ENCODE results near the gene ABHD12B. TPM values are rescaled to one million over a fixed set of nuclear protein-coding genes. Genes with fewer than 3 reads are reported as not detected.

ABHD12B gene
- total RNA-seq, 1 donor from 2014 or later = not detected

DNA sequence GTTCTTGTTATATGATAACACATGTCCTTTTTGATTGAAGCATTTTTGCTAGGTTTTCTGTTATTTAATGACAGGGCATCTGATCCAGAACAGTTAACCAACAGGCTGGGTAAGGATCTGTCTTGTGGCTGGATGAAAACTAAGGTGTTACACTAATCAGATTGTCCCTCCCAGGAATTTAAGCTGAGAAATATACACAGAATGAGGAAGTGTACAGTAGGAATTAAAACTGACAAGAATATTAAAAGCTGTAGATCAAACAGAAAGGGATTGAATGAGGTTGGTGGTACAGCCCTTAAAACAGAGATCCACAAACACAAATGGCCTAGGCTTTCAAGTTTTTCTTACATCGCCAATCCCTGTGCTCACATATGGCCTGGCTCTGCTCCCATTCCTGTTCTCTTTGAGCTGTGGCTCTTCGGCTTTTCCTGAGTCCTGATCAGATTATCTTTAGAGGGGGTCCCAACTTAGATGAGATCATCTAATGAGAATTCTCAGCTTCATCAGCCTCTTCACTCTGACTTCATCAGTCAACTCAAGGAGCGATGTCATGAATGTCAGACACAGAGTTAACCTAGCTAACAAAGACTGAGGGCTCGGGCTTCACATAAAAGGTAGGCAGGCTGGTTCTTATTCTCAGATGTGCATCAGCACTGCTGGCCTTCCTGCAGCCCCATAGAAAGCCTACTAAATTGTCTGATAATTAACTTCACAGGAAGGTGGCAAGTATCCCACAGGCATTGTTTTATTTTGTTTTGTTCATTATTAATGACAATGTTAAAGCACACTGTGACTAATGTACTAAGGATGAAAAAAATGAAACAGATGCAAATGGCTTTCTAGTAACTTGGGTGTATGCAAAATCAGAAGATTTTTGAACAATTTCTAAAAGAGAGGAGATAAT lies 61.0 kb downstream of the ABHD12B start:
- Histone ChIP-seq H3K36me3 (no peaks in the 10 kb centered on the region), H3K4me3 (no peak overlapping the region), H3K27me3 (ENCODE audit: low read depth) (no peaks in the 10 kb centered on the region), H3K27ac (replicated peaks) (no peak overlapping the region), H3K9me3 (replicated peaks) (no peaks in the 10 kb centered on the region), H3K4me1 (no peaks in the 10 kb centered on the region)
- TF ChIP-seq, protein P1, sequence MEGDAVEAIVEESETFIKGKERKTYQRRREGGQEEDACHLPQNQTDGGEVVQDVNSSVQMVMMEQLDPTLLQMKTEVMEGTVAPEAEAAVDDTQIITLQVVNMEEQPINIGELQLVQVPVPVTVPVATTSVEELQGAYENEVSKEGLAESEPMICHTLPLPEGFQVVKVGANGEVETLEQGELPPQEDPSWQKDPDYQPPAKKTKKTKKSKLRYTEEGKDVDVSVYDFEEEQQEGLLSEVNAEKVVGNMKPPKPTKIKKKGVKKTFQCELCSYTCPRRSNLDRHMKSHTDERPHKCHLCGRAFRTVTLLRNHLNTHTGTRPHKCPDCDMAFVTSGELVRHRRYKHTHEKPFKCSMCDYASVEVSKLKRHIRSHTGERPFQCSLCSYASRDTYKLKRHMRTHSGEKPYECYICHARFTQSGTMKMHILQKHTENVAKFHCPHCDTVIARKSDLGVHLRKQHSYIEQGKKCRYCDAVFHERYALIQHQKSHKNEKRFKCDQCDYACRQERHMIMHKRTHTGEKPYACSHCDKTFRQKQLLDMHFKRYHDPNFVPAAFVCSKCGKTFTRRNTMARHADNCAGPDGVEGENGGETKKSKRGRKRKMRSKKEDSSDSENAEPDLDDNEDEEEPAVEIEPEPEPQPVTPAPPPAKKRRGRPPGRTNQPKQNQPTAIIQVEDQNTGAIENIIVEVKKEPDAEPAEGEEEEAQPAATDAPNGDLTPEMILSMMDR (IDR thresholded peaks at IDR 0.05; ENCODE audit: borderline replicate concordance) = no peak
- intact Hi-C loops (cut with micrococcal nuclease) = no loop called here
- no peak for DNase-seq

GRCh38 chr14:50935126-50936015 lies 63.5 kb downstream of the ABHD12B start:
- H3K36me3 ChIP-seq = no peaks in the 10 kb centered on the region
- no peak for DNase-seq

DNA sequence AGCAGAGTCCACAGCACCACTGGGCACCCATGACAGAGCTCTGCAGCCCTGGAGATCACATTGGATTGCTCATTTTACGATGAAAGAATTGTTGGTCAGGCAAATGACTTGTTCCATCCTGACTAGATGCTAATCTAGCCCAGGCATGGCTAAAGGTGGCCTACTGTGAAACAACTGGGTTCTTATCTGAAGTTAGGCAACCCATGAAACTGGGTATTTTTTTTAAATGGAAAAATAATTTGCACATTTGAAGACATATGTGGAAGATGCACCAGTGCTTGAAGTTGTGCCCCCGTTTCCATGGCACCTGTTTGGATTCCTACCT lies 64.1 kb downstream of the ABHD12B start:
- TF ChIP-seq, protein P1 (IDR thresholded peaks at IDR 0.05; ENCODE audit: borderline replicate concordance) = no peak
- Histone ChIP-seq H3K4me1 (no peaks in the 10 kb centered on the region), H3K9me3 (replicated peaks) (no peaks in the 10 kb centered on the region), H3K27me3 (ENCODE audit: low read depth) (no peaks in the 10 kb centered on the region), H3K27ac (replicated peaks) (no peak overlapping the region), H3K4me3 (no peak overlapping the region), H3K36me3 (no peaks in the 10 kb centered on the region)
- intact Hi-C loops (cut with micrococcal nuclease) = no loop called here
- DNase-seq = no peak

More at GRCh38 chr14:50935126-50936015, 63.5 kb downstream of the ABHD12B start:
- TF ChIP-seq, protein P1 (IDR thresholded peaks at IDR 0.05; ENCODE audit: borderline replicate concordance) = no peak
- H3K27me3 ChIP-seq (ENCODE audit: low read depth) = no peaks in the 10 kb centered on the region
- H3K4me1 ChIP-seq = no peaks in the 10 kb centered on the region
- intact Hi-C loops (cut with micrococcal nuclease) = no loop called here
- H3K4me3 ChIP-seq = no peak overlapping the region
- no peaks in the 10 kb centered on the region for H3K9me3 ChIP-seq (replicated peaks)
- no peak overlapping the region for H3K27ac ChIP-seq (replicated peaks)

DNA sequence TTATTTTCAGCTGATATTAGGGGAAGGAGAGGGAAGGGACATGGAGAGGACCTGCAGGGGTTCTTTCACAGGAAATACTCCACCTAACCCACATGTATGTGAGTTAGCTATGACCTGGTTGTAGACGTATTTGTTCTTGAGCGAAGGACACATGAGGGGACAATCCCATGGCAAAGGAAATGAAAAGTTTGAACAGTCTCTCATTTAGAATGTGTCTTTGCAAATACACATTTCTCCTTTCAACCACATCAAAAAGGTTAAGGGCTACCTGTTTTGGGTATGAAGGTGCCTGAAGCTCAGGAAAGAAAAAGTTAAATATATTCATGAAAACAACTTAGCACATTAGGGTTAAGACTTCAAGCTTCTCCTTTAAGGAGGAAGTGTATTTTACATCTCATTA lies 65.0 kb downstream of the ABHD12B start:
- Histone ChIP-seq H3K27ac (replicated peaks) (no peak overlapping the region), H3K27me3 (ENCODE audit: low read depth) (no peaks in the 10 kb centered on the region), H3K4me1 (no peaks in the 10 kb centered on the region), H3K9me3 (replicated peaks) (no peaks in the 10 kb centered on the region), H3K4me3 (no peak overlapping the region), H3K36me3 (no peaks in the 10 kb centered on the region)
- TF ChIP-seq, protein P1 (IDR thresholded peaks at IDR 0.05; ENCODE audit: borderline replicate concordance) = no peak
- DNase-seq = no peak
- intact Hi-C loops (cut with micrococcal nuclease) = no loop called here

- Histone ChIP-seq H3K27me3 (ENCODE audit: low read depth) (no peaks in the 10 kb centered on the region), H3K4me3 (no peak overlapping the region), H3K36me3 (no peaks in the 10 kb centered on the region), H3K9me3 (replicated peaks) (no peaks in the 10 kb centered on the region), H3K4me1 (no peaks in the 10 kb centered on the region), H3K27ac (replicated peaks) (no peak overlapping the region)
- intact Hi-C loops (cut with micrococcal nuclease) = no loop called here
- TF ChIP-seq, protein P1 (IDR thresholded peaks at IDR 0.05; ENCODE audit: borderline replicate concordance) = no peak
- DNase-seq = no peak
Observed at GRCh38 chr14:50937325-50937724, 65.5 kb downstream of the ABHD12B start.

Data from left ventricle myocardium inferior (tissue), 1 donor.